IPS-15b (cell line): ENCODE results near the gene GLDN.

Source experiments
- H3K27me3 ChIP-seq: one replicate; pipeline ENCODE4 v1.6.1; 2013; ENCODE audit warnings: low read length; ENCODE audit not compliant: control insufficient read depth, insufficient read depth
- H3K36me3 ChIP-seq: one replicate; pipeline ENCODE4 v1.6.1; 2013; ENCODE audit warnings: low read length; ENCODE audit not compliant: control insufficient read depth, insufficient read depth
- H3K4me1 ChIP-seq: one replicate; pipeline ENCODE4 v1.6.1; 2013; ENCODE audit warnings: mild to moderate bottlenecking, low read length; ENCODE audit not compliant: control insufficient read depth, insufficient read depth
- H3K4me3 ChIP-seq: one replicate; pipeline ENCODE4 v1.5.1; 2013; ENCODE audit warnings: low read depth, low read length
- H3K9ac ChIP-seq: one replicate; pipeline ENCODE4 v1.6.1; 2013; ENCODE audit warnings: low read depth, mild to moderate bottlenecking, low read length
- H3K9me3 ChIP-seq: one replicate; pipeline ENCODE4 v1.6.1; 2013; ENCODE audit warnings: mild to moderate bottlenecking, low read length; ENCODE audit not compliant: control insufficient read depth, insufficient read depth

The GLDN gene

GRCh38 chr15:51346136-51346535 lies 4.7 kb downstream of the GLDN start:
- Histone ChIP-seq H3K9ac (no peak overlapping the region), H3K36me3 (no peaks in the 10 kb centered on the region), H3K4me3 (no peak overlapping the region), H3K4me1 (no peaks in the 10 kb centered on the region), H3K27me3 (peaks cover 37% of the 10 kb centered on the region), H3K9me3 (no peaks in the 10 kb centered on the region)

- Histone ChIP-seq H3K36me3 (no peaks in the 10 kb centered on the region), H3K4me3 (no peak overlapping the region), H3K9me3 (no peaks in the 10 kb centered on the region), H3K27me3 (peaks cover 12% of the 10 kb centered on the region), H3K9ac (no peak overlapping the region), H3K4me1 (no peaks in the 10 kb centered on the region)
Measured at GRCh38 chr15:51348688-51349087, 7.2 kb downstream of the GLDN start.

GRCh38 chr15:51349156-51349844 lies 7.8 kb downstream of the GLDN start:
- no peaks in the 10 kb centered on the region for H3K4me1 ChIP-seq
- no peaks in the 10 kb centered on the region for H3K9me3 ChIP-seq
- no peak overlapping the region for H3K9ac ChIP-seq
- no peaks in the 10 kb centered on the region for H3K36me3 ChIP-seq
- H3K4me3 ChIP-seq = no peak overlapping the region
- H3K27me3 ChIP-seq = peaks cover 7% of the 10 kb centered on the region

- Histone ChIP-seq H3K9ac (no peak overlapping the region), H3K4me1 (no peaks in the 10 kb centered on the region), H3K4me3 (no peak overlapping the region), H3K9me3 (no peaks in the 10 kb centered on the region), H3K36me3 (no peaks in the 10 kb centered on the region), H3K27me3 (no peaks in the 10 kb centered on the region)
Measured at GRCh38 chr15:51350723-51351122, 9.3 kb downstream of the GLDN start.

DNA sequence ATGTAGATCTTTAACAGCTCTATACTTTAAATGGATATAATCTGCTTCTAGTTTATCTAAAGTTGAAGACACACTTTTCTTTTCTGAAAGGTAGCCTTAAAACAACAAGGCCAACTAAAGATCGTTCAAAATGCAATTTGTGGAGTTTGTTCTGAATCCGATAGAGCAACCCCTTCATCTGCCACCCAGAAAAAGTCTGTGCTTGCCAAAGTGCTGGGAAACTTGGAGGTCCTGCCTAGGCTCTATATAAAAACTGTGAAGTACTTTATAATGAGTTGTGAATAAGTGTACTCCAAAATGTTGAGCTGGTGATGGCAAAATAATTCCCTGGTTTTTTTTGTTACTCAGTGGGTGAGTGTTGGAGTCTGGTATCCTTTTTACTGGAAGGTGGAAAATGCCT lies 12.5 kb downstream of the GLDN start:
- H3K9me3 ChIP-seq = no peaks in the 10 kb centered on the region
- no peaks in the 10 kb centered on the region for H3K4me1 ChIP-seq
- no peak overlapping the region for H3K9ac ChIP-seq
- H3K27me3 ChIP-seq = no peaks in the 10 kb centered on the region
- H3K36me3 ChIP-seq = no peaks in the 10 kb centered on the region
- H3K4me3 ChIP-seq = no peak overlapping the region

DNA sequence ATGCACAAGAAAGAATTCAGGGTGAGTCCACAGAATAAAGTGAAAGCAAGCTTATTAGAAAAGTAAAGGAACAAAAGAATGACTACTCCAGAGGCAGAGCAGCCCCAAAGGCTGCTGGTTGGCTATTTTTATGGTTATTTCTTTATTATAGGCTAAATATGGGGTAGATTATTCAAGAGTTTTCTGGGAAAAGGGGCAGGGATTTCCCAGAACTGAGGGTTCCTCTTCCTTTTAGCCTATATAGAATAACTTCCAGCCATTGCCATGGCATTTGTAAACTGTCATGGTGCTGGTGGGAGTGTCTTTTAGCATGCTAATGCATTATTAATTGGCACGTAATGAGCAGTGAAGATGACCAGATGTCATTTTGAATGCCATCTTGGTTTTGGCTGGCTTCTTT lies 13.6 kb downstream of the GLDN start:
- H3K36me3 ChIP-seq = no peaks in the 10 kb centered on the region
- no peaks in the 10 kb centered on the region for H3K9me3 ChIP-seq
- H3K4me3 ChIP-seq = no peak overlapping the region
- H3K4me1 ChIP-seq = no peaks in the 10 kb centered on the region
- H3K9ac ChIP-seq = no peak overlapping the region
- H3K27me3 ChIP-seq = no peaks in the 10 kb centered on the region

DNA sequence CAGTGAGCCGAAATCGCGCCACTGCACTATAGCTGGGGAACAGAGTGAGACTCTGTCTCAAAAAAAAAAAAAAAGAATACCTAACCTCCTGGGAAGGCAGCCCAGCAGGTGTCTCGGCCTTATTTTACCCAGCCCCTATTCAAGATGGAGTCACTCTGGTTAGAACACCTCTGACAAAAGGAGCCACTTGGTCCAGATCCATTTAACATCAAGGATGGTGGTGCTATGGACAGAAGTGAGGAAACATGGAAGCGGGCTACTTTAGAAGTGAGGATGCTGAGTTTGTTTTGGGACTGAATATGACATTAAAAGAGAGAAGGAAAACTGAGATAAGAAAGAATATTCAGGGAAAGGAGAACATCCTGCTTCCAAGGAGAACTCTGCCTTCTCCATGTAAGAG lies 14.7 kb downstream of the GLDN start:
- no peaks in the 10 kb centered on the region for H3K36me3 ChIP-seq
- H3K4me3 ChIP-seq = no peak overlapping the region
- no peaks in the 10 kb centered on the region for H3K4me1 ChIP-seq
- no peaks in the 10 kb centered on the region for H3K9me3 ChIP-seq
- no peak overlapping the region for H3K9ac ChIP-seq
- H3K27me3 ChIP-seq = no peaks in the 10 kb centered on the region

DNA sequence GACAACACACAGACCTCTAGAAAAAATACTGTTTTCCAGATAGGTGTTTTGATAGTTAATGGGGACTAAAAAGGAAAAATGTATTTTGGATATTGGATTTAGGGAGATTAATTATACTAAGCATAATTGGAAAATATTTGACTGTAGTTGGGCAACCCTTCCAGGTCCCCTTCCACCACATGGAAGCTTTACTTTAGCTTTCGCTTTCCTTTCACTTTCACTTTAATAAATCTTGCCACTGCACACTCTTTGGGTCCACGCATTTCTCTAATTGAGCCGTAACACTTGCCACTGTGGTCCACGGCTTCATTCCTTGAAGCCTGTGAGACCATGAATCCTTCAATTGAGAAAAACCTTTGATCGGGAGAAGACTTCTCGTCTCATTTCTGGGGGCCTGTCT lies 15.5 kb downstream of the GLDN start:
- Histone ChIP-seq H3K27me3 (no peaks in the 10 kb centered on the region), H3K9ac (no peak overlapping the region), H3K4me3 (no peak overlapping the region), H3K36me3 (no peaks in the 10 kb centered on the region), H3K9me3 (no peaks in the 10 kb centered on the region), H3K4me1 (no peaks in the 10 kb centered on the region)

DNA sequence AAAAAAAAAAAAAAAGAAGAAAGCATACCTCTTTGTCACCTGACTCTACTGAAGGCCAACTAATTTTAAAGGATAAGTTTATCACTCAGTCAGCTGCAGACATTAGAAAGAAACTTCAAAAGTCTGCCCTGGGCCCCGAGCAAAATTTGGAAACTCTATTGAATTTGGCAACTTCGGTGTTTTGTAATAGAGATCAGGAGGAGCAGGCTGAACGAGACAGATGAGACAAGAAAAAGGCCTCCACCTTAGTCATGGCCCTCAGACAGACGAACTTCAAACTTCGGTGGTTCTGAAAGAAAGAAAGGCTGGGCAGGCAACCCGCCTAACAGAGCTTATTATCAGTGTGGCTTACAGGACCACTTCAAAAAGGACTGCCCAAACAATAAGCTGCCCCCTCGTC lies 18.5 kb downstream of the GLDN start:
- Histone ChIP-seq H3K9ac (no peak overlapping the region), H3K36me3 (no peaks in the 10 kb centered on the region), H3K9me3 (no peaks in the 10 kb centered on the region), H3K4me3 (no peak overlapping the region), H3K4me1 (no peaks in the 10 kb centered on the region), H3K27me3 (no peaks in the 10 kb centered on the region)

GRCh38 chr15:51363383-51363782 lies 21.9 kb downstream of the GLDN start:
- Histone ChIP-seq H3K27me3 (no peaks in the 10 kb centered on the region), H3K9me3 (no peaks in the 10 kb centered on the region), H3K36me3 (no peaks in the 10 kb centered on the region), H3K4me1 (no peaks in the 10 kb centered on the region), H3K4me3 (no peak overlapping the region), H3K9ac (no peak overlapping the region)

DNA sequence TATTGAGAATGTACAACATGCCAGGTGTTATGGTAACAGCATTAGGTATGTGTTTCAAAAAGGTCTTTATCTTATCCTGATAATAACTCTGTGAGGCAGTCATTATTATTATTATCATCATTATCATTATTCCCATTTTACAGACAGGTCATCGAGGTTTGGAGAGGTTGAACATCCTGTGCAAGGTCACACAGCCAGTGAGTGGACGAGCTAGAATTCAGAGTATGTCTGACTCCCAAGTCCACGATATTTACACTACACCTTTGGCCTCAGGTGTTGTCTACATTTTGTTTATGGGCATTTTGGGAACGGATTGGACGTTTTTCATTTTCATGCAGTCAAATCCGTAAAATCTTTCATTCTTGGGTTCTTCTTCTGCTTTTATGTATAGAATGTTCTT lies 24.0 kb downstream of the GLDN start:
- Histone ChIP-seq H3K27me3 (no peaks in the 10 kb centered on the region), H3K9ac (no peak overlapping the region), H3K36me3 (no peaks in the 10 kb centered on the region), H3K4me1 (peaks cover 4% of the 10 kb centered on the region), H3K9me3 (no peaks in the 10 kb centered on the region), H3K4me3 (no peak overlapping the region)

GRCh38 chr15:51366071-51366470 lies 24.6 kb downstream of the GLDN start:
- H3K9me3 ChIP-seq = no peaks in the 10 kb centered on the region
- H3K9ac ChIP-seq = no peak overlapping the region
- H3K4me3 ChIP-seq = no peak overlapping the region
- H3K36me3 ChIP-seq = no peaks in the 10 kb centered on the region
- H3K27me3 ChIP-seq = no peaks in the 10 kb centered on the region
- peaks cover 4% of the 10 kb centered on the region for H3K4me1 ChIP-seq
